ENCODE measurements around the gene ACSM3.

The ACSM3 gene

GRCh38 chr16:20806168-20807050 lies 42.6 kb downstream of the ACSM3 start, which contains the start of the genes ERI2 and REXO5:
Gene ERI2 (minus strand): TSS chr16:20806472. CDS start chr16:20806430, 42 bp downstream.
Gene REXO5 (plus strand): TSS chr16:20806527. CDS start chr16:20806954, 427 bp downstream.
- DNase-seq, result peak; percentile 63

GRCh38 chr16:20807862-20808261 lies 44.0 kb downstream of the ACSM3 start:
- DNase-seq, result no peak

GRCh38 chr16:20811889-20812439 lies 48.1 kb downstream of the ACSM3 start:
- no peak for DNase-seq

- no peak for DNase-seq
These were observed 48.7 kb downstream of the ACSM3 start for GRCh38 chr16:20812510-20812909.

- no peak for DNase-seq
These were observed 51.0 kb downstream of the ACSM3 start for GRCh38 chr16:20814784-20815183.

- no peak for DNase-seq
These were observed 55.2 kb downstream of the ACSM3 start for GRCh38 chr16:20818929-20819585.

- DNase-seq, result no peak
These were observed 57.9 kb downstream of the ACSM3 start for GRCh38 chr16:20821682-20822081.

GRCh38 chr16:20822521-20823325 lies 58.9 kb downstream of the ACSM3 start:
- no peak for DNase-seq

- DNase-seq, result no peak
These were observed 62.3 kb downstream of the ACSM3 start for GRCh38 chr16:20826039-20826566.

- no peak for DNase-seq
These were observed 65.7 kb downstream of the ACSM3 start for GRCh38 chr16:20829536-20829935.

- DNase-seq, result no peak
These were observed 66.6 kb downstream of the ACSM3 start for GRCh38 chr16:20830372-20830771.

- DNase-seq, result no peak
These were observed 69.3 kb downstream of the ACSM3 start for GRCh38 chr16:20833086-20833485.

GRCh38 chr16:20838240-20838639 lies 74.4 kb downstream of the ACSM3 start:
- DNase-seq, result no peak

GRCh38 chr16:20839504-20839903 lies 75.7 kb downstream of the ACSM3 start:
- DNase-seq, result no peak

- DNase-seq, result no peak
These were observed 80.2 kb downstream of the ACSM3 start for GRCh38 chr16:20844054-20844453.

- DNase-seq, result no peak
These were observed 80.8 kb downstream of the ACSM3 start for GRCh38 chr16:20844588-20844987.

- no peak for DNase-seq
These were observed 82.2 kb downstream of the ACSM3 start for GRCh38 chr16:20846030-20846429.

- DNase-seq, result no peak
These were observed 82.7 kb downstream of the ACSM3 start for GRCh38 chr16:20846551-20846950.
